Keratinocyte (primary cell): ENCODE measurements around the gene AKNA. TPM values are rescaled to one million over a fixed set of nuclear protein-coding genes. Genes with fewer than 3 reads are reported as not detected.

Experiments used
- DNase-seq: peaks from one replicate; pipeline ENCODE4 v3.0.0-alpha.2; 2011; ENCODE audit warnings: low read depth, missing footprints, low spot score
- FAIRE-seq: peaks from 2 replicates; lab custom pipeline; 2011; peaks lifted over from hg19 to GRCh38; lab: Jason Lieb, UNC
- H2AFZ ChIP-seq: 2 replicates; pipeline ENCODE4 v1.6.0; 2012; ENCODE audit warnings: low read length, control low read depth, inconsistent platforms; ENCODE audit not compliant: control insufficient read depth
- H3K27ac ChIP-seq: 2 replicates; pipeline ENCODE4 v1.5.1; 2011; ENCODE audit warnings: low read length; ENCODE audit not compliant: control insufficient read depth, insufficient read depth
- H3K27me3 ChIP-seq: 3 replicates; pipeline ENCODE4 v1.6.0; 2011; ENCODE audit warnings: low read length; ENCODE audit not compliant: control insufficient read depth, insufficient read depth; ENCODE audit errors: extremely low read depth
- H3K36me3 ChIP-seq, 2 experiments: 2 replicates in 1 of 2; 3 replicates in 1 of 2; pipeline ENCODE4 v1.5.1; 2011; ENCODE audit warnings: low read length in 2 of 2, mild to moderate bottlenecking in 1 of 2; ENCODE audit not compliant: control insufficient read depth in 2 of 2, insufficient read depth in 2 of 2; ENCODE audit errors: extremely low read depth in 1 of 2
- H3K4me1 ChIP-seq: 3 replicates; pipeline ENCODE4 v1.5.1; 2011; ENCODE audit warnings: low read length; ENCODE audit not compliant: control insufficient read depth, insufficient read depth; ENCODE audit errors: extremely low read depth
- H3K4me2 ChIP-seq: 3 replicates; pipeline ENCODE4 v1.6.0; 2011; ENCODE audit warnings: low read depth, low read length; ENCODE audit not compliant: control insufficient read depth, insufficient read depth; ENCODE audit errors: extremely low read depth
- H3K4me3 ChIP-seq, 3 experiments: fragments of 200-600 bp in 1 of 3; sonication (generic) in 1 of 3; 2 replicates in 2 of 3; 3 replicates in 1 of 3; pipeline ENCODE4 v1.5.1; 2011 to 2016; ENCODE audit warnings: low read length in 3 of 3, mild to moderate bottlenecking in 3 of 3, control low read depth in 2 of 3, inconsistent platforms in 1 of 3, low read depth in 1 of 3, mixed read lengths in 1 of 3, mixed run types in 1 of 3, moderate library complexity in 1 of 3; ENCODE audit not compliant: control insufficient read depth in 2 of 3, insufficient read depth in 2 of 3; ENCODE audit errors: extremely low read depth in 1 of 3
- H3K79me2 ChIP-seq: 2 replicates; pipeline ENCODE4 v1.6.0; 2012; ENCODE audit warnings: low read length; ENCODE audit not compliant: control insufficient read depth, insufficient read depth
- H3K9ac ChIP-seq: 3 replicates; pipeline ENCODE4 v1.6.0; 2011; ENCODE audit warnings: low read length; ENCODE audit not compliant: control insufficient read depth, insufficient read depth; ENCODE audit errors: extremely low read depth
- H3K9me1 ChIP-seq: 3 replicates; pipeline ENCODE4 v1.6.0; 2011; ENCODE audit warnings: low read length; ENCODE audit not compliant: control insufficient read depth, insufficient read depth; ENCODE audit errors: extremely low read depth
- H3K9me3 ChIP-seq: 2 replicates; pipeline ENCODE4 v1.5.1; 2012; ENCODE audit warnings: low read depth, low read length; ENCODE audit not compliant: control insufficient read depth
- H4K20me1 ChIP-seq: 3 replicates; pipeline ENCODE4 v1.6.0; 2011; ENCODE audit warnings: low read length; ENCODE audit not compliant: control insufficient read depth, insufficient read depth; ENCODE audit errors: extremely low read depth
- CTCF ChIP-seq, 3 experiments: IDR thresholded peaks in 1 of 3; conservative IDR thresholded peaks in 1 of 3; optimal IDR thresholded peaks in 1 of 3; 2 replicates in 2 of 3; 3 replicates in 1 of 3; pipeline versions ENCODE3 to v1.5.1; 2011; ENCODE audit warnings: low read length in 3 of 3, mild to moderate bottlenecking in 3 of 3, moderate library complexity in 2 of 3, control low read depth in 1 of 3, inconsistent platforms in 1 of 3; ENCODE audit not compliant: insufficient read depth in 2 of 3; ENCODE audit errors: extremely low read depth in 1 of 3
- EZH2 ChIP-seq: IDR thresholded peaks from one replicate; pipeline ENCODE4 v1.6.1; 2012; ENCODE audit warnings: inconsistent platforms, mild to moderate bottlenecking, low read length, moderate library complexity
- dilution Hi-C: fragments of 300-500 bp; cut with MboI; formaldehyde crosslinking; loops from one replicate; pipeline ENCODE4 v1.7.0; 2020; ENCODE audit warnings: low sequenced_read_pairs; ENCODE audit not compliant: extremely low pct_ligation_motif_present
- polyA plus RNA-seq, 5 experiments: library from polyadenylated mRNA; depleted of rRNA in 3 of 5; stranded (reverse) in 3 of 5; stranded (forward) in 1 of 5; unstranded in 1 of 5; fragments of >200 nt; gene quantifications; 1 replicate in 1 of 5; 2 replicates in 3 of 5; 3 replicates in 1 of 5; pipeline versions ENCODE4 v1.2.1 to v1.2.3, GENCODE V29; 2011 to 2012; ENCODE audit warnings: missing spikeins in 2 of 5, low read depth in 1 of 5, low replicate concordance in 1 of 5

The AKNA gene
- polyA plus RNA-seq, 1 donor (not counting 4 experiments of a cell fraction or from before 2014, with no cell fraction given): 0.79 TPM

GRCh38 chr9:114367366-114367765 lies 20.4 kb downstream of the AKNA start:
- no peak for FAIRE-seq
- Histone ChIP-seq H4K20me1 (no peaks in the 10 kb centered on the region), H3K27me3 (no peaks in the 10 kb centered on the region), H3K36me3 (peaks cover 0 to 3% of the 10 kb centered on the region in 2 experiments), H3K4me1 (peaks cover 14% of the 10 kb centered on the region), H3K27ac (no peak overlapping the region), H3K4me2 (no peak overlapping the region), H3K4me3 (no peak overlapping the region), H3K79me2 (no peaks in the 10 kb centered on the region), H3K9me3 (no peaks in the 10 kb centered on the region), H3K9ac (no peak overlapping the region), H2AFZ (no peak overlapping the region), H3K9me1 (no peaks in the 10 kb centered on the region)
- TF ChIP-seq CTCF (optimal IDR thresholded peaks at IDR 0.05 in 1 of 3, IDR thresholded peaks at IDR 0.05 in 1 of 3, conservative IDR thresholded peaks at IDR 0.05 in 1 of 3; ENCODE audit: extremely low read depth in 1 of 3, insufficient read depth in 2 of 3, low read length in 3 of 3) (no peak), EZH2 (no peak)
- dilution Hi-C loops: no loop called here
- no peak for DNase-seq

- peaks cover 0 to 4% of the 10 kb centered on the region in 2 experiments for H3K36me3 ChIP-seq
- no peak for DNase-seq
- H3K4me1 ChIP-seq: peaks cover 6% of the 10 kb centered on the region
- H3K4me2 ChIP-seq: no peak overlapping the region
- no peaks in the 10 kb centered on the region for H3K9me3 ChIP-seq
- H3K9me1 ChIP-seq: no peaks in the 10 kb centered on the region
- no peaks in the 10 kb centered on the region for H4K20me1 ChIP-seq
- no peaks in the 10 kb centered on the region for H3K27me3 ChIP-seq
- no peaks in the 10 kb centered on the region for H3K79me2 ChIP-seq
- TF ChIP-seq EZH2 (no peak), CTCF (optimal IDR thresholded peaks at IDR 0.05 in 1 of 3, IDR thresholded peaks at IDR 0.05 in 1 of 3, conservative IDR thresholded peaks at IDR 0.05 in 1 of 3; ENCODE audit: extremely low read depth in 1 of 3, insufficient read depth in 2 of 3, low read length in 3 of 3) (no peak)
- H3K9ac ChIP-seq: no peak overlapping the region
- H2AFZ ChIP-seq: no peak overlapping the region
- no peak overlapping the region for H3K27ac ChIP-seq
- no peak overlapping the region for H3K4me3 ChIP-seq
- FAIRE-seq: no peak
- dilution Hi-C loops: no loop called here
These were observed 21.3 kb downstream of the AKNA start for GRCh38 chr9:114366334-114367128.
